GM19468 (cell line): ENCODE measurements around the gene ATF3.
"Not testable (repeated sequence)": the region's sequence is repeated elsewhere in the genome, so short reads cannot be mapped to it uniquely, and the experiment has no call there.

Experiments used
- ATAC-seq: cut with Tn5 transposase; IDR thresholded peaks from one replicate; pipeline ENCODE4 v1.9.1; 2021; ENCODE audit warnings: mild to moderate bottlenecking, moderate library complexity, moderate number of reproducible peaks; ENCODE audit not compliant: unreplicated experiment; ENCODE audit errors: extremely low read depth

Gene ATF3

GRCh38 chr1:212645546-212646543 lies 37.3 kb downstream of the ATF3 start:
- no peak for ATAC-seq

- ATAC-seq: no peak
Observed at GRCh38 chr1:212646588-212646987, 38.0 kb downstream of the ATF3 start.

- no peak for ATAC-seq
Observed at GRCh38 chr1:212647004-212647403, 38.4 kb downstream of the ATF3 start.

DNA sequence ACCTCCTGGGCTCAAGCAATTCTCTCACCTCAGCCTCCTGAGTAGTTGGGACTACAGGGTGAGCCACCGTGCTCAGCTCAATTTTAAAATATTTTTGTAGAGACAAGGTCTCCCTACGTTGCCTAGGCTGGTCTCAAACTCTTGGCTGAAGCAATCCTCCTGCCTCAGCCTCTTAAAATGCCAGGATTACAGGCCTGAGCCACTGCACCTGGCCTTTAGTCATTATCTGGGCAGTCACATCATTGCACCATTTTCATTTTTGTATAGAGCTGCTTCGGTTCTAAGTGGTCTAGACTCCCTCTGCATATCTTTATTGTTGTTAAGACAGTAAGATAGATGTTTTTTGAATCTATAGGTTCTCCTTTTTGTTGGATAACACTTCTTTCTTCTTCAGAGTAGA lies 39.9 kb downstream of the ATF3 start:
- no peak for ATAC-seq

DNA sequence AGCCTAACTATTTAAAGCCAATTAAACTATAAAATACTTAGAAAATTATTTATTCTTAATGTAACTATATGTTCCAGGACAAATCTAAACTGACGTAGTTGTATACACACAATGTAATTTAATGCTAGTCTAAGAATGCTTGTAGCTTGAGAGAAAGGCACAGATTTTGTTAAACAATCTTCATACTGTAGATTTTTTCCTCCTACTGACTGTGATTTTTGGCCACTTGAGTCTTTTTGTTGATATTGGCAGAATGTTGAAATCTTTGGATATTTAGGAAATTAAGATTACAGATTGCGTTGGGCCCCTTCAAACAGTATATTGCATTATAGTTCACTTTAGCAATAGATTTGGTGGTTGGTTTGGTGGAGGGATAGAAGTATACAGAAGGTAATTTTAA lies 40.5 kb downstream of the ATF3 start:
- no peak for ATAC-seq

DNA sequence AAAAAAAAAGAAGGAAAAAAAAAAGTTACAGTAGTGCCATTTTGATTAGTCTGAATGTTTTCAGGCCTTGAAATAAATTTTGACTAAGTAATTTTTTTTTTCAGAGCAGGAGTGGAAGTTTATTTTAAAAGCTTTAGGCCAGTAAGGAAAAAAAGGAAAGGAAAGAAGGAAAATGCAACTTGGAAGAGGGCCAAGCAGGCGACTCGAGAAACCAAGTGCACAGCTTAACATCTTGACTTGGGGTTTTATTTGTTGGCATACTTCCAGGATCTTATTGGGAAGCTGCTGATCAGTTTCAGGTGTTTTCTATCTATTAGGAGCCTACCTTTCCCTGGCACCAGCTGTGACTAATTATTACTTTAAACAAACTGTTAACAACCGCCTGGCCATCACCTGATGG lies 41.7 kb downstream of the ATF3 start:
- ATAC-seq: no peak

DNA sequence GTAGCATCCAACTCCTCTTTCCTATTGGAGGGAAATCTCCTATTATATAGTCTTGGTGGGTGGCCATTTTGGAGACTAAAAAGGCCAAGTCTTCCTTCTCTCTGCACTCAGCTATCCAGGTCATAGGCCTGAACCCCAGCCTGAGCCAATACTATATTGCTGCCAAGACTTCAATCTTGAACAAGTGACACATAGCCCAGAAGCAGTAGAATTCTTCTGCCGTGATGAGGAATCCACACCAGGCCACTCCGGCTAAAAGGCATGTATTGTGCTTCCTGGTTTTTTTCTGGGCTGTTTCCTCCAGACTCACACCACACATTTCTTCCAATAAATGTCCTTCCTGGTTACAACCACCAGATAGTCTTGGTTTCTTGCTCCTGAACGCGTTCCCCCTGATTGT lies 43.0 kb downstream of the ATF3 start:
- ATAC-seq: no peak

- ATAC-seq: no peak
Observed at GRCh38 chr1:212651977-212652376, 43.4 kb downstream of the ATF3 start.

DNA sequence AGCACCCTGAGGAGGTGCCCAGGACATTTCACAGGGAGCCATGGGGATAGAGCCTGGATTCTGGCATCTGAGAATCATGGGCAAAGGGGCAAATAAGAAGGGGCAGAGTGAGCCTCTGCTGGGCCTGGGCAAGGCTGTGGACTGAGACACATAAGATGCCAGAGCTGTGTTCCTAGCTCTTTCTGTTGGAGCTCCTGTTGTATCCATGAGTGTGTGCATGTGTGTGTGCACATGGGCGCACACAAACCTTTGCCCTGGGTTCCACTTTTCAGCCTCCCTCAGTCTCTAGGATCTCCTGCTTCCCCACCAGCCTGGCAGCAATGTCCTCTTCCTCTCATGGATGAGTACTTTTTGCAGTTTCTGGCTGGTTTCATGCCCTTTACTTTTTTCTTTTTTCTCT lies 44.0 kb downstream of the ATF3 start:
- ATAC-seq: no peak

GRCh38 chr1:212655668-212656440 lies 47.3 kb downstream of the ATF3 start:
- ATAC-seq: no peak

DNA sequence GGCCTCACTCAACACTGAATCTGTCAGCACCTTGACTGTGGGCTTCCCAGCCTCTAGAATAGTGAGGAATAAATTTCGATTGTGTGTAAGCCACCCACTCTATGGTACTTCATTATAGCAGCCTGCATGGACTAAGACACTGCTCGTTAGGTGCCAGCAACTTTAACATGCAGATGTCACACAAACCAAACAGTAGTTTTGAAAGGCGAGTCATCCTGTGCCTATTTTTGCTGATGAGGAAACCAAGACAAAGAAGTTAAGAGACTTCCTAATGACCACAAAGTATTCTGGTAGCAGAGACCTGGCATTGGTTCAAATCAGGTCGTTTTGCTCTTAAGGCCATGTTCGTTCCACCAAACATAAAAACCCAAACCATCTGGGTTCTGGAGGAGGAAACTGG lies 48.2 kb downstream of the ATF3 start:
- no peak for ATAC-seq

DNA sequence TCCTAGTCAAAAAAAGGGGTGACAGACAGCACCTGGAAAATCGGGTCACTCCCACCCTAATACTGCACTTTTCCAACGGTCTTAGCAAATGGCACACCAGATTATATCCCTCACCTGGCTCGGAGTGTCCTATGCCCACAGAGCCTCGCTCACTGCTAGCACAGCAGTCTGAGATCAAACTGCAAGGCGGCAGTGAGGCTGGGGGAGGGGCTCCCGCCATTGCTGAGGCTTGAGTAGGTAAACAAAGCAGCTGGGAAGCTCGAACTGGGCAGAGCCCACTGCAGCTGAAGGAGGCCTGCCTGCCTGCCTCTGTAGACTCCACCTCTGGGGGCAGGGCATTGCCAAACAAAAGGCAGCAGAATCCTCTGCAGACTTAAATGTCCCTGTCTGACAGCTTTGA lies 49.7 kb downstream of the ATF3 start:
- not testable (repeated sequence) for ATAC-seq

GRCh38 chr1:212664409-212665199 lies 56.0 kb downstream of the ATF3 start:
- no peak for ATAC-seq

DNA sequence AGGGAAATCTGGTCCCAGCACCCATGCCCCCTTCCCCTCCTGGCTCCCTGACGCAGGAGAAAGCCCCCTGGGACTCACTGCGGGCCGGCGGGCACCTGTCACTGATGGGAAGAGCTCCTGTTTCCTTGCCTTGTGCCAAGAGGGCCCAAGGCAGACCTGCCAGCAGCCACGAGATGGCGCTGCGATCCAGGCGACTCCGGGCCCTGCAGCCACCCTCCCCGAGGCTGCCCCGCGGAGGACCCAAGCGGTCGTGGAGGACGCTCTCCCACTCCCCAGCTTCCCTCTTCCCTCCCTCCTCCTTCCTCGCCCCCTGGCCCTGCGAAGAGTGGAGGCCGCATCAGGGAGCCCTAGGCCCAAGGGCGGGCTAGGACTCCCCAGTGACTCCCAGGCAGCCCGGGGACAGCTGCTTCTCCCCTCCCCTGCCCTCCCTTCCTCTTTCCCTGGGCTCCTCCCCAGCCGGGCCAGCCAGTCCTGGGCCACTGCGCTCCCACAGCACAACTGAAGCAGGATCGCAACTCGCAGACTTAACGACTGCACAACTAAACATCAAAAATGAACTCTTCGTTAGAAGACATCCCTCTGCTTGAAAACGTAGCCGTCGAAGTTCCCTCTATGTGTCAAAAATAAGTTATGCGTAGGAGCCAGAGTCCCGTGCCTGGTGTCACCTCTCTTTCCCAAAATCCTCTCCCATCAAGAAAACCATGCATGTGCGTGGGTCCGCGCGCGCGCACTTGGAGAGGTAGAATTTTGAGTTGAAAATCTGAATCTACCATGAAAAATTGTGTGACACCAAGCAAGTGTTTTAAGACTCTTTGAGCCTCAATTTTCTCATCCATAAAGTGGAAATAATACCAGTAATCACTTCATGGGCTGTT lies 56.9 kb downstream of the ATF3 start:
- peak; percentile 72 for ATAC-seq

- no peak for ATAC-seq
Observed at GRCh38 chr1:212666116-212666775, 57.7 kb downstream of the ATF3 start.

GRCh38 chr1:212667223-212668139 lies 58.9 kb downstream of the ATF3 start:
- no peak for ATAC-seq

GRCh38 chr1:212668477-212668876 lies 59.9 kb downstream of the ATF3 start:
- ATAC-seq: no peak

DNA sequence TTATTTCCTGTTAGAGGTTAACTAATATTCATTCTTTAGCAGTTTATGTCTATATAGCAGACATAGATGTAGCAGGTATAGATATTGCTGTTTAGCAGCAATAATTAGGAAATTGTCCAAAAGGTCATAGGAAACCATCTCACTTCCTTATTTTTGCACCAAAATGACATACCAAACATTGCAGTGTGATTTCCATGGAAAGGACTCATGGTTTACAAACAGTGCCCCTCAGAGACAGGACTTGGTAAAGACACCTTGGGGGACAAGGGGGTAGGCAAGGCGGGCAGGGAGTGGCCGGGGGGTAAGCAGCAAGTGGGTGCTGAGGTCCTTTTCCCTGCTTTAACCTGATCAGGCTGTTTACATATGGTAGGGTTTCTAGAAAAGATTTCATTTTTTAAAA lies 60.5 kb downstream of the ATF3 start:
- no peak for ATAC-seq
